Epithelial cell of esophagus (primary cell): ENCODE results near the gene FOXL3.

Experiments used
- DNase-seq: peaks from one replicate; pipeline ENCODE4 v3.0.0; 2010; ENCODE audit warnings: low read depth
- H3K4me3 ChIP-seq: 2 replicates; pipeline ENCODE4 v1.5.1; 2011; ENCODE audit warnings: mild to moderate bottlenecking, low read length, control low read depth
- TF ChIP-seq, protein P1 (sequence below): IDR thresholded peaks from 2 replicates; pipeline ENCODE4 v1.5.1; 2011; ENCODE audit warnings: low read depth, mild to moderate bottlenecking, low read length, control low read depth, inconsistent platforms; ENCODE audit not compliant: insufficient read depth; ENCODE audit errors: missing control alignments

The FOXL3 gene

GRCh38 chr7:323410-323809 lies 33.4 kb downstream of the FOXL3 start:
- no peak overlapping the region for H3K4me3 ChIP-seq
- TF ChIP-seq, protein P1, sequence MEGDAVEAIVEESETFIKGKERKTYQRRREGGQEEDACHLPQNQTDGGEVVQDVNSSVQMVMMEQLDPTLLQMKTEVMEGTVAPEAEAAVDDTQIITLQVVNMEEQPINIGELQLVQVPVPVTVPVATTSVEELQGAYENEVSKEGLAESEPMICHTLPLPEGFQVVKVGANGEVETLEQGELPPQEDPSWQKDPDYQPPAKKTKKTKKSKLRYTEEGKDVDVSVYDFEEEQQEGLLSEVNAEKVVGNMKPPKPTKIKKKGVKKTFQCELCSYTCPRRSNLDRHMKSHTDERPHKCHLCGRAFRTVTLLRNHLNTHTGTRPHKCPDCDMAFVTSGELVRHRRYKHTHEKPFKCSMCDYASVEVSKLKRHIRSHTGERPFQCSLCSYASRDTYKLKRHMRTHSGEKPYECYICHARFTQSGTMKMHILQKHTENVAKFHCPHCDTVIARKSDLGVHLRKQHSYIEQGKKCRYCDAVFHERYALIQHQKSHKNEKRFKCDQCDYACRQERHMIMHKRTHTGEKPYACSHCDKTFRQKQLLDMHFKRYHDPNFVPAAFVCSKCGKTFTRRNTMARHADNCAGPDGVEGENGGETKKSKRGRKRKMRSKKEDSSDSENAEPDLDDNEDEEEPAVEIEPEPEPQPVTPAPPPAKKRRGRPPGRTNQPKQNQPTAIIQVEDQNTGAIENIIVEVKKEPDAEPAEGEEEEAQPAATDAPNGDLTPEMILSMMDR, result no peak
- DNase-seq, result no peak

DNA sequence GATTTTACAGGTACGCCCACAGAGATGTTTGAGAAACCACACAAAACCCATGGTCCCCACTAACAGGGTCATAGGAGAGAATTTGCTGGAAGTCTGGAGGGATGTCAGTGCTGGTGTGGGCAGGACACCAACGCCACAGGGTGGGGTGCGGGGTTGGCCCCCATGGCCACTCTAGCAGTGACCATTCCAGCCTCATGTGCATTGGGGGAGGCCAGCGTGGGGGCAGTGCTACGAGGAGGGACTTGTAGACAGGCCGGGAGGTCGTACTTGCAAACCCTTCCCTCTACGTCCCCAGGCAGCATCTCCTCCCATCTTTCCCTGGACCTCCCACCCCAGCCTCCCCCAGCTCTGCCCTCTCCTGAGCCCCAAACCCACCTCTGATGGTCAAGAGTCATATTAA lies 34.0 kb downstream of the FOXL3 start:
- no peak overlapping the region for H3K4me3 ChIP-seq
- no peak for DNase-seq
- TF ChIP-seq, protein P1, result no peak

DNA sequence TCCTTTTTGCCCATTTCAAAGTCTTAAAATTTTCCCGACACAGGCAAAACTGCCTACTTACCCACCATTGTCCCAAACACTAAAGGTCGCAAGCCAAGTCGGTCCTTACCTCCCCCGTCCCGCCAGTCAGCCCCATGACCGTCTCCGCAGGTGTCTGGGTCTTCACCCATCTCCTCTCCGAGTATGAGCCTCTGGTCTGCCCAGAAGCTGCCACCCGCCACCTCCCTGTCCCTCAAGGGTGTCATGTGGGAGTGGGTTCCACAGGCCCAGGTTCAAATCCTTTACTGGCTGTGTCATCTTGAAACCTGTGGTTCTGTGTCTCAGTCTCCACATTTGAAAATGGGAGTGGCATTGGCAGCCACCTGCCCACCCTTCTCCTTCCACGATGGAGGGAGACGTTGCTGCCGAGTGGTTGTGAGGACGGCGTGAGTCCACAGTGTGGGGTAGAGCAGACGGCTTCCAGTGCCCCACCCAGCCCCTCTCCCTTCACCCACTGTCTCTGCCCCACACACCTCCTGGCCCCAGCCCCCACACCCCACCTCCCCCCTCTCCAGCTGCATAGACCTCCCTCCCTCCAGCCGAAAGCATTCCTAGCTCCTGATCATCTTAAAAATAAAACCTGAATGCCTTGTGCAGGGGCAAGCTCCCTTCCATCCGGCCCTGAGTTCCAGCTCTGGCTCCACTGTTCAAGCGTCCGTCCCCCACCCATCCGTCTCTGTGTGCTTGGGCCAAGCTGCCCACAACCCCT lies 35.3 kb downstream of the FOXL3 start:
- no peak for DNase-seq
- TF ChIP-seq, protein P1, result no peak
- H3K4me3 ChIP-seq, result no peak overlapping the region

DNA sequence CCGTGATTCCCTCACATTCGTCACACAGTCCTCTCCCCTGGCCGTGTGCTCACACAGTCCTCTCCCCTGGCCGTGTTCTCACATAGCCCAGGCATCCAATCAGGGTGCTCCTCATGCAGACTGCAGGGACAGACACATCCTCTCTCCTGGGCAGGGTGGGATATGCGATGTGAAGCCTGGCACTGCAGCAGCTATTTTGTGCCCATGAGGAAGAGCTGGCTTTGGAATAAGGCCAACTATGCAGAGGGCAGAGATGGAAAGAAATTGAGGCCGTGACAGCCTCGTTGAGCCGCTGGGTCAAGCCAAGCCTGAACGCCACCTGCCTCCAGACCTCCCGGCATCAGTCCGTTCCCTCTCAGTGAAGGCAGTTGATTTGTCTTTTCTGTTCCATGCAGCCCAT lies 35.8 kb downstream of the FOXL3 start:
- no peak overlapping the region for H3K4me3 ChIP-seq
- TF ChIP-seq, protein P1, result no peak
- DNase-seq, result no peak

GRCh38 chr7:326273-326672 lies 36.3 kb downstream of the FOXL3 start:
- TF ChIP-seq, protein P1, result no peak
- no peak for DNase-seq
- H3K4me3 ChIP-seq, result no peak overlapping the region

GRCh38 chr7:326809-327232 lies 36.9 kb downstream of the FOXL3 start:
- no peak overlapping the region for H3K4me3 ChIP-seq
- TF ChIP-seq, protein P1, result no peak
- DNase-seq, result no peak
